Nephron (organoid): ENCODE measurements around the gene PPP1R9A.

ENCODE experiments used
- H3K27ac Mint-ChIP-seq, 3 experiments: 2 replicates each; pipeline ENCODE4 v1.8.0; 2020; ENCODE audit warnings: mixed read lengths in 3 of 3, mild to moderate bottlenecking in 2 of 3, moderate library complexity in 1 of 3
- H3K27me3 Mint-ChIP-seq: 2 replicates; pipeline ENCODE4 v1.8.0; 2021; ENCODE audit warnings: low read depth, mild to moderate bottlenecking, moderate library complexity, mixed read lengths
- H3K36me3 Mint-ChIP-seq: 2 replicates; pipeline ENCODE4 v1.8.0; 2020; ENCODE audit warnings: low read depth, mixed read lengths
- H3K4me1 Mint-ChIP-seq: 2 replicates; pipeline ENCODE4 v1.8.0; 2020; ENCODE audit warnings: mixed read lengths
- H3K4me3 Mint-ChIP-seq, 3 experiments: 2 replicates each; pipeline ENCODE4 v1.8.0; 2020; ENCODE audit warnings: mild to moderate bottlenecking in 3 of 3, mixed read lengths in 3 of 3, moderate library complexity in 2 of 3
- H3K9me3 Mint-ChIP-seq: 2 replicates; pipeline ENCODE4 v1.8.0; 2020; ENCODE audit warnings: mixed read lengths
- CTCF ChIP-seq, 3 experiments: fragments of 200-600 bp; sonication (generic); IDR thresholded peaks; one replicate each; pipeline ENCODE4 v1.5.0; 2021; ENCODE audit warnings: antibody characterized with exemption in 3 of 3; ENCODE audit not compliant: unreplicated experiment in 3 of 3

The PPP1R9A gene

GRCh38 chr7:95269640-95270039 is 362.2 kb downstream of the PPP1R9A start:
- peaks cover 2% of the 10 kb centered on the region for H3K4me1 Mint-ChIP-seq
- peaks cover 31% of the 10 kb centered on the region for H3K36me3 Mint-ChIP-seq
- H3K9me3 Mint-ChIP-seq: no peaks in the 10 kb centered on the region
- no peak overlapping the region for H3K4me3 Mint-ChIP-seq
- no peaks in the 10 kb centered on the region for H3K27me3 Mint-ChIP-seq
- no peak for TF ChIP-seq CTCF (IDR thresholded peaks at IDR 0.05; ENCODE audit: unreplicated experiment in 3 of 3)
- H3K27ac Mint-ChIP-seq: no peak overlapping the region

- H3K4me1 Mint-ChIP-seq: no peaks in the 10 kb centered on the region
- H3K36me3 Mint-ChIP-seq: peaks cover 35% of the 10 kb centered on the region
- no peaks in the 10 kb centered on the region for H3K9me3 Mint-ChIP-seq
- TF ChIP-seq CTCF (IDR thresholded peaks at IDR 0.05; ENCODE audit: unreplicated experiment in 3 of 3): no peak
- H3K27me3 Mint-ChIP-seq: no peaks in the 10 kb centered on the region
- H3K4me3 Mint-ChIP-seq: no peak overlapping the region
- no peak overlapping the region for H3K27ac Mint-ChIP-seq
Observed at GRCh38 chr7:95276114-95276513, 368.7 kb downstream of the PPP1R9A start.

- H3K27ac Mint-ChIP-seq: no peak overlapping the region
- H3K27me3 Mint-ChIP-seq: no peaks in the 10 kb centered on the region
- no peak overlapping the region for H3K4me3 Mint-ChIP-seq
- no peaks in the 10 kb centered on the region for H3K9me3 Mint-ChIP-seq
- no peaks in the 10 kb centered on the region for H3K4me1 Mint-ChIP-seq
- TF ChIP-seq CTCF (IDR thresholded peaks at IDR 0.05; ENCODE audit: unreplicated experiment in 3 of 3): no peak
- peaks cover 18% of the 10 kb centered on the region for H3K36me3 Mint-ChIP-seq
Observed at GRCh38 chr7:95279417-95279816, 372.0 kb downstream of the PPP1R9A start.

GRCh38 chr7:95286096-95286495 is 378.7 kb downstream of the PPP1R9A start:
- Mint-ChIP-seq H3K27me3 (no peaks in the 10 kb centered on the region), H3K4me1 (no peaks in the 10 kb centered on the region), H3K36me3 (peaks cover 39% of the 10 kb centered on the region), H3K27ac (no peak overlapping the region), H3K9me3 (no peaks in the 10 kb centered on the region), H3K4me3 (no peak overlapping the region)
- TF ChIP-seq CTCF (IDR thresholded peaks at IDR 0.05; ENCODE audit: unreplicated experiment in 3 of 3): no peak

GRCh38 chr7:95290166-95290830 is 382.9 kb downstream of the PPP1R9A start:
- Mint-ChIP-seq H3K4me3 (no peak overlapping the region), H3K4me1 (no peaks in the 10 kb centered on the region), H3K36me3 (peaks cover 49% of the 10 kb centered on the region), H3K9me3 (no peaks in the 10 kb centered on the region), H3K27me3 (no peaks in the 10 kb centered on the region), H3K27ac (no peak overlapping the region)
- no peak for TF ChIP-seq CTCF (IDR thresholded peaks at IDR 0.05; ENCODE audit: unreplicated experiment in 3 of 3)

- Mint-ChIP-seq H3K27me3 (no peaks in the 10 kb centered on the region), H3K27ac (no peak overlapping the region), H3K36me3 (peaks cover 19% of the 10 kb centered on the region), H3K9me3 (no peaks in the 10 kb centered on the region), H3K4me3 (no peak overlapping the region), H3K4me1 (no peaks in the 10 kb centered on the region)
- TF ChIP-seq CTCF (IDR thresholded peaks at IDR 0.05; ENCODE audit: unreplicated experiment in 3 of 3): no peak
Observed at GRCh38 chr7:95295397-95295796, 388.0 kb downstream of the PPP1R9A start.
